GF-D8 (cell line): ENCODE measurements around the gene TSPAN4.
A peak's percentile ranks its signal among the peaks of the same experiment; 100 is the strongest.

Experiments
- DNase-seq: peaks from one replicate; lab custom pipeline; 2025; lab: John Stamatoyannopoulos, UW

Gene TSPAN4

GRCh38 chr11:804599-804964, 38.1 kb upstream of the TSPAN4 start:
- no peak for DNase-seq

- DNase-seq: no peak
Measured at GRCh38 chr11:808427-809286, 34.0 kb upstream of the TSPAN4 start.

- peak; percentile 61 for DNase-seq
Measured at GRCh38 chr11:809287-810039, 33.2 kb upstream of the TSPAN4 start, which contains the start of gene RPLP2. Gene RPLP2, plus strand, starts transcription at chr11:809967. Its CDS starts 268 bp downstream, at chr11:810235.

- no peak for DNase-seq
Measured at GRCh38 chr11:810040-810567, 32.5 kb upstream of the TSPAN4 start.

GRCh38 chr11:811446-812245, 31.0 kb upstream of the TSPAN4 start:
- DNase-seq: no peak

GRCh38 chr11:812390-812789, 30.3 kb upstream of the TSPAN4 start:
- DNase-seq: no peak

GRCh38 chr11:813072-813455, 29.6 kb upstream of the TSPAN4 start:
- DNase-seq: no peak

- DNase-seq: no peak
Measured at GRCh38 chr11:813456-814096, 29.1 kb upstream of the TSPAN4 start.

GRCh38 chr11:815675-816432, 26.8 kb upstream of the TSPAN4 start:
- no peak for DNase-seq

- no peak for DNase-seq
Measured at GRCh38 chr11:816433-816779, 26.2 kb upstream of the TSPAN4 start.

- DNase-seq: no peak
Measured at GRCh38 chr11:818396-819128, 24.1 kb upstream of the TSPAN4 start, which contains the start of gene PNPLA2. Gene PNPLA2, plus strand, starts transcription at chr11:818914. Its CDS starts 805 bp downstream, at chr11:819719.

- DNase-seq: peak; percentile 38
Measured at GRCh38 chr11:819129-819931, 23.3 kb upstream of the TSPAN4 start.

- peak; percentile 63 for DNase-seq
Measured at GRCh38 chr11:819943-820649, 22.6 kb upstream of the TSPAN4 start.

GRCh38 chr11:820655-821511, 21.8 kb upstream of the TSPAN4 start:
- no peak for DNase-seq

- DNase-seq: peak; percentile 60
Measured at GRCh38 chr11:821512-822371, 20.9 kb upstream of the TSPAN4 start.

GRCh38 chr11:823441-824291, 19.0 kb upstream of the TSPAN4 start:
- no peak for DNase-seq
